Neutrophil (primary cell): ENCODE measurements around the gene HS3ST3A1.

Source experiments
- H3K27ac ChIP-seq: fragments of 200-600 bp; sonication (generic); 2 replicates; pipeline ENCODE4 v1.5.1; 2016; ENCODE audit warnings: mild to moderate bottlenecking, moderate library complexity
- H3K27me3 ChIP-seq: fragments of 200-600 bp; sonication (generic); 2 replicates; pipeline ENCODE4 v1.6.0; 2016; ENCODE audit warnings: mild to moderate bottlenecking
- H3K36me3 ChIP-seq: fragments of 200-600 bp; sonication (generic); 2 replicates; pipeline ENCODE4 v1.5.1; 2017
- H3K4me1 ChIP-seq, 2 experiments: fragments of 200-600 bp in 1 of 2; sonication (generic) in 1 of 2; 1 replicate in 1 of 2; 2 replicates in 1 of 2; pipeline versions ENCODE4 v1.5.1 to v1.6.1; 2013 to 2016; ENCODE audit warnings: low read depth in 1 of 2, low read length in 1 of 2, mild to moderate bottlenecking in 1 of 2, moderate library complexity in 1 of 2; ENCODE audit not compliant: control insufficient read depth in 1 of 2, insufficient read depth in 1 of 2
- H3K4me3 ChIP-seq, 2 experiments: fragments of 200-600 bp in 1 of 2; sonication (generic) in 1 of 2; 1 replicate in 1 of 2; 2 replicates in 1 of 2; pipeline ENCODE4 v1.5.1; 2013 to 2016; ENCODE audit warnings: low read depth in 1 of 2, low read length in 1 of 2, mild to moderate bottlenecking in 1 of 2, moderate library complexity in 1 of 2
- H3K9me3 ChIP-seq: fragments of 200-600 bp; sonication (generic); 2 replicates; pipeline ENCODE4 v1.5.1; 2016
- CTCF ChIP-seq: fragments of 200-600 bp; sonication (generic); IDR thresholded peaks from 2 replicates; pipeline ENCODE4 v1.5.1; 2016; ENCODE audit warnings: antibody characterized with exemption

The HS3ST3A1 gene

GRCh38 chr17:13594310-13594709 lies 7.4 kb downstream of the HS3ST3A1 start:
- Histone ChIP-seq H3K27me3 (peaks cover 44% of the 10 kb centered on the region), H3K4me3 (no peak overlapping the region), H3K9me3 (no peaks in the 10 kb centered on the region), H3K36me3 (no peaks in the 10 kb centered on the region), H3K27ac (no peak overlapping the region), H3K4me1 (no peaks in the 10 kb centered on the region)
- TF ChIP-seq CTCF = no peak

GRCh38 chr17:13593757-13594156 lies 8.0 kb downstream of the HS3ST3A1 start:
- Histone ChIP-seq H3K4me1 (no peaks in the 10 kb centered on the region), H3K27me3 (peaks cover 38% of the 10 kb centered on the region), H3K4me3 (no peak overlapping the region), H3K36me3 (no peaks in the 10 kb centered on the region), H3K9me3 (no peaks in the 10 kb centered on the region), H3K27ac (no peak overlapping the region)
- no peak for TF ChIP-seq CTCF

GRCh38 chr17:13593021-13593751 lies 8.5 kb downstream of the HS3ST3A1 start:
- no peaks in the 10 kb centered on the region for H3K36me3 ChIP-seq
- H3K4me3 ChIP-seq = no peak overlapping the region
- TF ChIP-seq CTCF = no peak
- no peaks in the 10 kb centered on the region for H3K4me1 ChIP-seq
- peaks cover 33% of the 10 kb centered on the region for H3K27me3 ChIP-seq
- no peak overlapping the region for H3K27ac ChIP-seq
- no peaks in the 10 kb centered on the region for H3K9me3 ChIP-seq

GRCh38 chr17:13592427-13592826 lies 9.3 kb downstream of the HS3ST3A1 start:
- H3K4me1 ChIP-seq = no peaks in the 10 kb centered on the region
- H3K4me3 ChIP-seq = no peak overlapping the region
- H3K27me3 ChIP-seq = peaks cover 26% of the 10 kb centered on the region
- H3K27ac ChIP-seq = no peak overlapping the region
- no peaks in the 10 kb centered on the region for H3K9me3 ChIP-seq
- no peaks in the 10 kb centered on the region for H3K36me3 ChIP-seq
- TF ChIP-seq CTCF = no peak

- Histone ChIP-seq H3K9me3 (no peaks in the 10 kb centered on the region), H3K4me1 (no peaks in the 10 kb centered on the region), H3K27ac (no peak overlapping the region), H3K4me3 (no peak overlapping the region), H3K27me3 (peaks cover 7% of the 10 kb centered on the region), H3K36me3 (no peaks in the 10 kb centered on the region)
- no peak for TF ChIP-seq CTCF
These were observed 11.3 kb downstream of the HS3ST3A1 start for GRCh38 chr17:13590441-13590840.
